A549 (cell line): Measurements from ENCODE around the gene SLC25A41. TPM values are rescaled to one million over a fixed set of nuclear protein-coding genes. Genes with fewer than 3 reads are reported as not detected.

Experiments
- ATAC-seq, 2 experiments: fragments of 200-7000 bp in 1 of 2; fragments of >200 bp in 1 of 2; cut with Nextera tagmentation in 1 of 2; cut with Tn5 transposase in 1 of 2; 3 replicates each; pipeline versions ENCODE4 v1.8.0 to v1.9.1; 2018 to 2020; ENCODE audit warnings: mild to moderate bottlenecking in 1 of 2, moderate library complexity in 1 of 2
- CTCF ChIA-PET: fragments of 300-600 bp; sonication (Branson Sonifier 250); formaldehyde crosslinking; extraction: SDS; loops from one replicate; lab custom pipeline; 2021; ENCODE audit warnings: antibody characterized with exemption, inconsistent platforms; lab: Yijun Ruan, JAX
- POLR2A ChIA-PET: fragments of 350-600 bp; formaldehyde crosslinking; extraction: SDS; loops from one replicate; lab custom pipeline; 2021; ENCODE audit warnings: antibody characterized with exemption, inconsistent platforms; lab: Yijun Ruan, JAX
- DNase-seq, 2 experiments: peaks; one replicate each; pipeline versions ENCODE4 v3.0.0 to v3.0.0-alpha.2; 2011 to 2016; ENCODE audit warnings: low read depth in 1 of 2, low spot score in 1 of 2
- FAIRE-seq: peaks from 2 replicates; lab custom pipeline; 2011; peaks lifted over from hg19 to GRCh38; lab: Jason Lieb, UNC
- H3K27ac ChIP-seq, 2 experiments: fragments of >200 bp; sonication (Bioruptor Twin); formaldehyde crosslinking; 3 replicates each; pipeline ENCODE4 v1.5.1; 2016 to 2017
- H3K4me1 ChIP-seq: fragments of >200 bp; sonication (Bioruptor Twin); formaldehyde crosslinking; 3 replicates; pipeline ENCODE4 v1.6.1; 2016
- H3K4me2 ChIP-seq: fragments of >200 bp; sonication (Bioruptor Twin); formaldehyde crosslinking; 3 replicates; pipeline ENCODE4 v1.6.1; 2016
- H3K4me3 ChIP-seq: fragments of >200 bp; sonication (Bioruptor Twin); formaldehyde crosslinking; 3 replicates; pipeline ENCODE4 v1.5.1; 2016
- H3K9me3 ChIP-seq: fragments of >200 bp; sonication (Bioruptor Twin); formaldehyde crosslinking; 3 replicates; pipeline ENCODE4 v1.6.1; 2016
- ATOH8 ChIP-seq: fragments of 250-450 bp; sonication (Bioruptor Pico); IDR thresholded peaks from 2 replicates; pipeline ENCODE4 v1.5.0; 2020; ENCODE audit warnings: low read depth, mild to moderate bottlenecking, moderate library complexity
- CBX8 ChIP-seq: fragments of 200-600 bp; sonication (generic); IDR thresholded peaks from 2 replicates; pipeline ENCODE4 v1.6.1; 2016
- CEBPB ChIP-seq, 2 experiments: fragments of >200 bp in 1 of 2; sonication (Bioruptor Twin) in 1 of 2; formaldehyde crosslinking in 1 of 2; IDR thresholded peaks; 2 replicates each; pipeline ENCODE4 v1.6.1; 2012 to 2016
- CHD4 ChIP-seq: fragments of 200-600 bp; sonication (generic); IDR thresholded peaks from 2 replicates; pipeline ENCODE4 v1.6.1; 2016; ENCODE audit warnings: antibody characterized with exemption, mild to moderate bottlenecking, borderline replicate concordance
- CTCF ChIP-seq: fragments of >200 bp; sonication (Bioruptor Twin); formaldehyde crosslinking; IDR thresholded peaks from 3 replicates; pipeline ENCODE4 v1.5.1; 2016
- EHF ChIP-seq: fragments of 250-450 bp; sonication (Bioruptor Pico); IDR thresholded peaks from 2 replicates; pipeline ENCODE4 v1.5.0; 2020; ENCODE audit warnings: mild to moderate bottlenecking
- ELK1 ChIP-seq: fragments of 150-350 bp; IDR thresholded peaks from 2 replicates; pipeline ENCODE4 v1.6.1; 2014; ENCODE audit warnings: low read depth, mild to moderate bottlenecking, low read length
- ESRRA ChIP-seq: fragments of 150-350 bp; IDR thresholded peaks from 2 replicates; pipeline ENCODE4 v1.6.1; 2014; ENCODE audit warnings: mild to moderate bottlenecking, low read length, borderline replicate concordance
- HDAC2 ChIP-seq: fragments of 200-600 bp; sonication (generic); IDR thresholded peaks from 2 replicates; pipeline ENCODE4 v1.6.1; 2016
- HES2 ChIP-seq: fragments of >200 bp; sonication (Bioruptor Twin); formaldehyde crosslinking; IDR thresholded peaks from 2 replicates; pipeline ENCODE4 v1.6.1; 2016
- HMGXB4 ChIP-seq: fragments of 250-450 bp; sonication (Bioruptor Pico); IDR thresholded peaks from 2 replicates; pipeline ENCODE4 v1.5.0; 2021; ENCODE audit warnings: mild to moderate bottlenecking, moderate library complexity, borderline replicate concordance
- HOXB5 ChIP-seq: fragments of 250-450 bp; sonication (Bioruptor Pico); IDR thresholded peaks from 2 replicates; pipeline ENCODE4 v1.5.0; 2020; ENCODE audit warnings: mild to moderate bottlenecking, moderate library complexity
- KDM1A ChIP-seq: fragments of 200-600 bp; sonication (generic); IDR thresholded peaks from 2 replicates; pipeline ENCODE4 v1.6.1; 2016; ENCODE audit warnings: low read depth, mild to moderate bottlenecking
- MAFK ChIP-seq: fragments of 450-650 bp; IDR thresholded peaks from 2 replicates; pipeline ENCODE4 v1.6.1; 2014; ENCODE audit not compliant: partially characterized antibody
- NPAS2 ChIP-seq: fragments of 250-450 bp; sonication (Bioruptor Pico); IDR thresholded peaks from 2 replicates; pipeline ENCODE4 v1.8.0; 2022; ENCODE audit warnings: mild to moderate bottlenecking, moderate library complexity, borderline replicate concordance
- NR3C1 ChIP-seq: fragments of >200 bp; sonication (Bioruptor Twin); formaldehyde crosslinking; IDR thresholded peaks from 3 replicates; pipeline ENCODE4 v1.6.1; 2017
- PBX3 ChIP-seq: IDR thresholded peaks from 2 replicates; pipeline ENCODE4 v1.6.1; 2012
- RAD21 ChIP-seq, 2 experiments: fragments of >200 bp in 1 of 2; sonication (Bioruptor Twin) in 1 of 2; formaldehyde crosslinking in 1 of 2; IDR thresholded peaks in 1 of 2; conservative IDR thresholded peaks in 1 of 2; 2 replicates in 1 of 2; 3 replicates in 1 of 2; pipeline ENCODE4 v1.6.1; 2012 to 2018; ENCODE audit warnings: inconsistent platforms in 1 of 2
- RARB ChIP-seq: fragments of 250-450 bp; sonication (Bioruptor Pico); IDR thresholded peaks from 2 replicates; pipeline ENCODE4 v1.8.0; 2021; ENCODE audit warnings: mild to moderate bottlenecking, moderate library complexity
- RFX5 ChIP-seq: fragments of 450-650 bp; IDR thresholded peaks from 2 replicates; pipeline ENCODE4 v1.7.1; 2014; ENCODE audit warnings: antibody characterized with exemption, mild to moderate bottlenecking, moderate library complexity
- SREBF2 ChIP-seq: fragments of 450-650 bp; IDR thresholded peaks from 2 replicates; pipeline ENCODE4 v1.6.1; 2014; ENCODE audit warnings: mild to moderate bottlenecking, moderate library complexity
- TFCP2L1 ChIP-seq: fragments of 250-450 bp; sonication (Bioruptor Pico); IDR thresholded peaks from 2 replicates; pipeline ENCODE4 v1.5.0; 2021; ENCODE audit warnings: mild to moderate bottlenecking
- TP53 ChIP-seq: fragments of 250-450 bp; sonication (Bioruptor Pico); IDR thresholded peaks from 2 replicates; pipeline ENCODE4 v1.5.0; 2021; ENCODE audit warnings: mild to moderate bottlenecking, moderate library complexity
- ZC3H11A ChIP-seq: fragments of 450-650 bp; IDR thresholded peaks from 2 replicates; pipeline ENCODE4 v1.6.1; 2014; ENCODE audit warnings: antibody characterized with exemption, mild to moderate bottlenecking
- ZFP36 ChIP-seq: fragments of 450-650 bp; IDR thresholded peaks from 2 replicates; pipeline ENCODE4 v1.6.1; 2014; ENCODE audit warnings: borderline replicate concordance; ENCODE audit not compliant: partially characterized antibody
- WGBS: methylation state at CpG from one replicate; pipeline ENCODE4 v1.1.6; 2017; ENCODE audit errors: missing lambda C conversion rate; 5-methylcytosine and 5-hydroxymethylcytosine counted together
- polyA plus RNA-seq, 4 experiments: library from polyadenylated mRNA; depleted of rRNA in 3 of 4; stranded (reverse); fragments of >200 nt; fragmentation: RNase III in 1 of 4; extraction: RNeasy Plus Mini Kit Qiagen cat#74134 plus additional on column Dnase treatment in 1 of 4; gene quantifications; 2 replicates in 3 of 4; 3 replicates in 1 of 4; pipeline ENCODE4 v1.2.3, GENCODE V29; 2011 to 2017

SLC25A41 gene
- polyA plus RNA-seq, 2 of the 4 experiments (the other 2 are of a cell fraction), result 0.09 to 0.26 TPM

GRCh38 chr19:6480848-6481415, 47.4 kb upstream of the SLC25A41 start:
- no peak overlapping the region for H3K4me2 ChIP-seq
- DNase-seq (no peak), ATAC-seq (no peak; a peak in 1 of 6 replicates), FAIRE-seq (no peak)
- no peaks in the 10 kb centered on the region; the same call in 2 of the 3 replicates for H3K4me1 ChIP-seq
- no peak for TF ChIP-seq SREBF2
- no peak for TF ChIP-seq TFCP2L1
- TF ChIP-seq CHD4, result no peak
- TF ChIP-seq HOXB5 (CRISPR knock-in tag), result no peak
- TF ChIP-seq RAD21 (conservative IDR thresholded peaks at IDR 0.05 in 1 of 2, IDR thresholded peaks at IDR 0.05 in 1 of 2), result no peak
- TF ChIP-seq HMGXB4 (CRISPR knock-in tag), result no peak
- no peak for TF ChIP-seq CEBPB (IDR thresholded peaks at IDR 0.05)
- no peak for TF ChIP-seq PBX3
- no peak for TF ChIP-seq ZC3H11A
- TF ChIP-seq RARB, result no peak
- TF ChIP-seq NR3C1, result no peak
- TF ChIP-seq ATOH8 (CRISPR knock-in tag), result no peak
- no peak for TF ChIP-seq TP53 (CRISPR knock-in tag)
- no peak for TF ChIP-seq HES2
- no peak for TF ChIP-seq MAFK
- no peak for TF ChIP-seq EHF (CRISPR knock-in tag)
- no peak overlapping the region for H3K4me3 ChIP-seq
- WGBS, result 82% methylated on average over 9 of the region's 10 CpGs
- no peaks in the 10 kb centered on the region for H3K9me3 ChIP-seq
- POLR2A ChIA-PET, result no interaction called here
- H3K27ac ChIP-seq, result no peak overlapping the region
- CTCF ChIA-PET, result interaction anchor here (0.6 to 1.9 kb wide), 7 partner anchors 8 to 166 kb away, joined by 3 to 11 read pairs (median 3); no protein-coding TSS in a partner anchor

- CTCF ChIA-PET, result no interaction called here
- peaks cover 4% of the 10 kb centered on the region; the same call in 1 of the 3 replicates for H3K4me1 ChIP-seq
- H3K4me3 ChIP-seq, result no peak overlapping the region
- WGBS, result 100% methylated on average over 1 of the region's 7 CpGs
- no peak overlapping the region for H3K4me2 ChIP-seq
- H3K27ac ChIP-seq, result no peak overlapping the region
- ATAC-seq (no peak), FAIRE-seq (no peak), DNase-seq (no peak)
- no peaks in the 10 kb centered on the region for H3K9me3 ChIP-seq
- POLR2A ChIA-PET, result no interaction called here
- TF ChIP-seq NPAS2 (CRISPR knock-in tag), result no peak
- no peak for TF ChIP-seq HES2
- TF ChIP-seq EHF (CRISPR knock-in tag), result no peak
- TF ChIP-seq ZFP36, result no peak
- no peak for TF ChIP-seq CHD4
- TF ChIP-seq KDM1A, result no peak
- TF ChIP-seq ESRRA, result no peak
- TF ChIP-seq RFX5, result no peak
- no peak for TF ChIP-seq ZC3H11A
- TF ChIP-seq HDAC2, result no peak
- no peak for TF ChIP-seq HMGXB4 (CRISPR knock-in tag)
- no peak for TF ChIP-seq CTCF
- TF ChIP-seq PBX3, result no peak
- no peak for TF ChIP-seq CBX8
- TF ChIP-seq ELK1, result no peak
- TF ChIP-seq SREBF2, result no peak
Measured at GRCh38 chr19:6479836-6480398, 46.4 kb upstream of the SLC25A41 start.
